GM18511 (cell line): ENCODE results near the gene APOL5.
"Not testable (repeated sequence)": the region's sequence is repeated elsewhere in the genome, so short reads cannot be mapped to it uniquely, and the experiment has no call there.

Experiments used
- ATAC-seq: cut with Tn5 transposase; IDR thresholded peaks from one replicate; pipeline ENCODE4 v1.9.1; 2021; ENCODE audit warnings: mild to moderate bottlenecking, moderate library complexity; ENCODE audit not compliant: unreplicated experiment

APOL5 gene, protein sequence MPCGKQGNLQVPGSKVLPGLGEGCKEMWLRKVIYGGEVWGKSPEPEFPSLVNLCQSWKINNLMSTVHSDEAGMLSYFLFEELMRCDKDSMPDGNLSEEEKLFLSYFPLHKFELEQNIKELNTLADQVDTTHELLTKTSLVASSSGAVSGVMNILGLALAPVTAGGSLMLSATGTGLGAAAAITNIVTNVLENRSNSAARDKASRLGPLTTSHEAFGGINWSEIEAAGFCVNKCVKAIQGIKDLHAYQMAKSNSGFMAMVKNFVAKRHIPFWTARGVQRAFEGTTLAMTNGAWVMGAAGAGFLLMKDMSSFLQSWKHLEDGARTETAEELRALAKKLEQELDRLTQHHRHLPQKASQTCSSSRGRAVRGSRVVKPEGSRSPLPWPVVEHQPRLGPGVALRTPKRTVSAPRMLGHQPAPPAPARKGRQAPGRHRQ

DNA sequence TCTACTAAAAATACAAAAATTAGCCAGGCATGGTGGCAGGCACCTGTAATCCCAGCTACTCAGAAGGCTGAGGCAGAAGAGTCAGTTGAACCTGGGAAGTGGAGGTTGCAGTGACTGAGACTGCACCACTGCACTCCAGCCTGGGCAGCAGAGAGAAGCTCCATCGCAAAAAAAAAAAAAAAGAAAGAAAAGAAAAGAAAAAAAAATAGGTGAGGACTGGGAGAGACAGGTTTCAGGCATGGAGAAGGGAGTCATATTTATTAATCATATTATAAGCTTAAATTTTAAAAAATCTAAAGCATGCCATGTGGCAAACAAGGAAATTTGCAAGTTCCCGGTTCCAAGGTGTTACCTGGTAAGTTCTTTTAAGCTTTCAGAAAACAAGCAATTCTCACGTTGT lies at the start of gene APOL5:
TSS of gene APOL5 (plus strand) at position 301 of the 400 bp plus-strand sequence. CDS start at position 301, 0 bp downstream.
- ATAC-seq = no peak

DNA sequence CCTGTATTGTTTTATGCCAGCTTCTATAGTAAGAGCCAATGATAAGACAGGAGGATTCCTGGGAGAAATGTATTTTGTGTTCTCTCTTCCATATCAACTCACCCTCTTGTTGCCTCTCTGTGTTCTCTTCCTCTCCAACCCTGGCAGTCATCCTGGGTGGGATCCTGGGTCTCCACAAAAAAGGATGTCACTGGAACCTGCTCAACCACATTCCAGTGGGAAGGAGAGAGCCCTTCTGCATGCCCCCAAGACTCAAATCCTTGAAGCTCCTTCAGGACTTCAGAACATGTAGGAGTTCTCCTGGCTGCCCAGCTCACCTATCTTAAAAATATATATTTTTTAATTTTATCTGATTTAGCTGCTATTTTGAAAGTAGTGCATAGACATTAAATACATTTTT lies 43.3 kb upstream of the APOL5 start:
- no peak for ATAC-seq

DNA sequence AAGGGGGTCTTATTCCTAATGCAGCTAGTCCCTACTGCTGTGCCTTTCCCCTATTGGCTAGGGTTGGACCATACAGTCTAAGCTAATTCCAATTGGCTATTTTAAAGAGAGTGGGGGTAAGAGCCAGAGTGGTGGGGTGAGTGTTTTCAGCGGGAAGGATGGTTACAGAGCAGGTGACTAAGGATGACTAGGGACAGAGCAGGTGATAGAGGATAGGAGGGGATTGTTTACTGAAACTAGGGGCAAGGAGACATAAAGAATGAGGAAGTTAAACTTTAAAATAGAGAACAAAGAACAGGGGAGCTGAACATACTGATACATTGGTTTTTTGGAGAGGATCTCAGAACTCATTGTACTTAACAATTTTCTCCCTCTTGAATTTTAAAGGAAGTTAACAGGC lies 41.6 kb upstream of the APOL5 start:
- ATAC-seq = not testable (repeated sequence)

DNA sequence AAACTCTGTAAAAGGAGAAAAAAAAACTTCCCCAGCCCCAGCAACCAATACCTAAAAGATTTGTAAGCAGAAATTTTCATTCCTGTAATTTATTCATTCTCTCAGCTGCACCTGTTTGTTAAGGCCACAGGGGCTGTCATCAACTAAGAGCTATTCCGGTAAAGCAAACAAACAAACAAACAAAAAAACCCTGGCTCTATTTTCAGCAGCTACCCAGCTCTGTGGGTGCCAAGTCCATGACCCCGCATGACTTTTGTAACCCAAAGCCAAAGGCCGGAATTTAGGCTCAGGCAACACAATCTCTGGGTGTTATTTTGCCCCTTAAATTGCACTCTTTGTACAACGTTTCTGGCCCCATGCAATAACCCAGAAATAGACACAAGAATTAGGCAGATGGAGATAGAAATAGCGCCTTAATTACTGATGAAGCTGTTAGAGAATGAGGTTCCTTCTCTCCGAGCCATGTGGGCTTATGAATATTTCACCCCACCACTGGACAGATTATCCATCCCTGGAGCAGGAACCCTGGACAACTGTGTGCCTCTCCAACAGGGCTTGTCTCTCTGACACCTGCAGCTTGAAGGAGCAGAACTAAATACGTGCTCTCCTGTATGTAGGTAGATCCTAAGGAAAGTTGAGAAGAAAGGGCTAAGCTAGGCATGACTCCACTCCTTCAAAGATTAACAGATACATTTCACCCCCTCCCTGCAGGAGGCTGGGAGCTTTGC lies 40.0 kb upstream of the APOL5 start:
- no peak for ATAC-seq

DNA sequence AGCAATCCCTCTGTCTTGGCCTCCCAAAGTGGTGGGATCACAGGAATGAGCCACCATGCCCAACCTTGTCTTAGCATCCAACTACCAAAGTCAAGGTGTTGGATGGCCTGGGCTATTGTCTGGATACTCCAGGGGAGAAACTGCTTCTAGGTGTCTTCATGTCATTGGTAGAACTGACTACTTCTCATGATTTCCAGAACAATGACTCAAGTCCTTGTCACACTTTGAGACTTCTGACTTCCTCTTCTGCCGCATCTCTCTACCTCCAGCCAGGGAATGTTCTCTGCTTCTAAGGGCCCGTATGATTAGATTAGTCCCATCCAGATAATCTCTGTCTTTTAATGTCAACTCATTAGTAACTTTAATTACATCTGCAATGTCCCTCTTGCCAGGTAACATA lies 38.8 kb upstream of the APOL5 start:
- ATAC-seq = no peak

DNA sequence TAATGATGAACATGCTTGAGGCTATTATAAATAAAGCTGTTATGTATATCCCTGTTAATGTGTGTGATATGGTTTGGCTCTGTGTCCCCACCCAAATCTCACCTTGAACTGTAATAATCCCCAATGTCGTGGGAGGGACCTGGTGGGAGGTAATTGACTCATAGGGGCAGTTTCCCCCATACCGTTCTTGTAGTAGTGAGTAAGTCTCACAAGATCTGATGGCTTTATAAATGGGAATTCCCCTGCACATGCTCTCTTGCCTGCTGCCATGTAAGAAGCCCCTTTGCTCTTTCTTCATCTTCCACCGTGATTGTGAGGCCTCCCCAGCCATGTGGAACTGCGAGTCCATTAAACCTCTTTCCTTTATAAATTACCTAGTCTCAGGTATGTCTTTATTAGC lies 38.2 kb upstream of the APOL5 start:
- not testable (repeated sequence) for ATAC-seq

DNA sequence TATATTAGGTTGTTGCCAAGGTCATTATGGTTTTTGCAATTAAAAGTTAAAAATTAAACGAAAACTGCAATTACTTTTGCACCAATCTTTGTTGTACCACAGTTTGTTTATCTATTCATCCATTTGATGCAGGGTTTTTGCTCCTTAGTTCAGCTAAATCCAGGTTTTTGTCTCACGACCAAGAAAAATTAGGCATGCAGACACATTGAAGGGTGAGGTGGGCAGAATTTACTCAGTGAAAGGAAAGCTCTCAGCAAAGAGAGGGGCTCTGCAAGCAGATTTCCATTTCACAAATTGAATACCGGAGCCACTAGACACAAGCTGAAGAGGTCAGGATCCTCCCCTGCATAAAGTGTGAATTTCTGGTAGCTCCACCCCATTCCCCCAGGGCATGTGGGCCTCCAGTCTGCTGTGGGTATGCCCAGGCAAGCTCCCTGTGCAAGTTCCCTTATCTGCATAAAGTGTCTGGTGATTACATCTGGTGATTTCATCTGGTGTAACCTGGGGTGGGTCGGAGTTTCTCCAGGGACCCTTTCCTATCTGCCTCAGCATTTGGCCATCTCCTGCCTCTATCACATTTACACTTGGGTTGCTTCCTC lies 36.1 kb upstream of the APOL5 start:
- ATAC-seq = no peak

DNA sequence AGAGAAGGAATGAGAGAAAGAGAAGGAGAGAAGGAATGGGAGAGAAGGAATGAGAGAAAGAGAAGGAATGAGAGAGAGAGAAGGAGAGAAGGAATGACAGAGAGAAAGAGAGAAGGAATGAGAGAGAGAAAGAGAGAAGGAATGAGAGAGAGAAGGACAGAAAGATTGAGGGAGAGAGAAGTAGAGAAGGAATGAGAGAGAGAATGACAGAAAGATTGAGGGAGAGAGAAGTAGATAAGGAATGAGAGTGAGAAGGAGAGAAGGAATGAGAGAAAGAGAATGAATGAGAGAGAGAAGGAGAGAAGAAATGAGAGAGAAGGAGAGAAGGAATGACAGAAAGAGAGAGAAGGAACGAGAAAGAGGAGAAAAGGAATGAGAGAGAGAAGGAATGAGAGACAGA lies 34.1 kb upstream of the APOL5 start:
- ATAC-seq = no peak

DNA sequence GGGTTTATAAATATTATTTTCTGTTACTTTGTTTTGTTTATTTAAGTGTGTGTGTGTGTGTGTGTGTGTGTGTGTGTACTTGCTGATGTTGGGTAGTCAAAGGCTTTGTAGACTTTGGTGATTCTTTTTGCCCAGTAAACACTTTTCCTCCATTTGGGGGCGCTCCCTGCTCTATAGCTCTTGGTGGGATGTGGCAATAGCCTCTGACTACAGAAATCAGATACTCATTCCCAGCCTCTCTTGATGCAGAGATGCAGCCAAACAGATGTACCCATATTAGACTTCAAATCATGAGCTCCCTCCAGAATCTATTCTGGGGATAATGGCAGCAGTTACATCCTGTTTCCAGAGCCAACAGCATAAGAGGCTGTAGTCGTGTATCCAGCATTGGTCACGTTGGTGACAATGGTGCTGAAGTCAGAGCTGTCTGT lies 33.4 kb upstream of the APOL5 start:
- no peak for ATAC-seq

DNA sequence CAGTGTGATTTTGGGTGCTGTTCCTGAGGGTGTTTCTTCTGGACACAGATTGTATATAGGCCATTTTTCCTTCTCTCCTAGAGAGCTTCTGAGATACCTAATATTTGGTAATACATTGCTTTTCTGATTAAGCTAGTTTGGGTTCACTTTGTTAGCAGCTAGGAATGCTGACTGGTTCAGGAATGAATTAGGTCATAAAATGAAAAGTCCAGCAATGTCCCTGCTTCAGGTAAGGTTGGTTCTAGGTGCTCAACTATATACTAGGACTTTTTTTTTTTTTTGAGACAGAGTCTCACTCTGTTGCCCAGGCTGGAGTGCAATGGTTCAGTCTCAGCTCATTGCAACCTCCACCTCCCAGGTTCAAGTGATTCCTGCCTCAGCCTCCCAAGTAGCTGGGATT lies 32.9 kb upstream of the APOL5 start:
- ATAC-seq = no peak

DNA sequence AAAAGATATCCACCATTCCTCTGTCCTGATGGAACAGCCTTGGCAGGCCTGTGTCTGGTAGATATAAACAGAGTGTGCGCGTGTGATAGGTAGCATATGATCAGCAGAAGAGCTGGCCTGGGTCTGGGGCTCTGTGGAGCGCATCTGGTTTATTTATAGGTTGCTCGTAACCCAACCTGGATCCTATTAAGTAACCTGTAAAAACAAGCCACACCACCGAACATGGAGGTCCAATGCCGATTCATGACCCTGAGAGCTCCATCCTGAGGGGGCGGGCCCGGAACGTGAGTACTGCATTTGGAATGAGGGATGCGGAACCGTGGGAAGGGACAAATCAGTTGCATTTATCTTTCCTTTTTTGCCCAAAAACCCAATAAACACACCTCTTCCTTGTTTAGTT lies 31.9 kb upstream of the APOL5 start:
- no peak for ATAC-seq

DNA sequence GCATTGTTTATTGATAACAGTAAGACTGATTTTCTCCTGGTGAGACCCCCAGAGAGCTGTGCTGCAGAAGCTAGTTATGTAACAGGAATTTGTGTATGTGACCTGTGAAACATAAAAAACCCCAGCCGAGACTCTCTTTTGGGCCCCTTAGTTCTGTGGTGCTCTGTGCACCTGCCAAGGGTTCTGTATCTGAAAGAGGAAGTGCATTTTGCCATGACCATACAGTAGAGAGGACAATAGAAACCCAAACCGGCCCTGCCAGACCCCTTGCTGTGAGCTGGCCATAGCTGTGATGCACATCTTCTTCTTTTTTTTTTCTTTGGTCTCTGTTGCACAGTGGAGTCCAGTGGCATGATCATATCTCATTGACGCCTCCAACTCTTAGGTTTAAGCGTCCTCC lies 31.4 kb upstream of the APOL5 start:
- ATAC-seq = no peak

DNA sequence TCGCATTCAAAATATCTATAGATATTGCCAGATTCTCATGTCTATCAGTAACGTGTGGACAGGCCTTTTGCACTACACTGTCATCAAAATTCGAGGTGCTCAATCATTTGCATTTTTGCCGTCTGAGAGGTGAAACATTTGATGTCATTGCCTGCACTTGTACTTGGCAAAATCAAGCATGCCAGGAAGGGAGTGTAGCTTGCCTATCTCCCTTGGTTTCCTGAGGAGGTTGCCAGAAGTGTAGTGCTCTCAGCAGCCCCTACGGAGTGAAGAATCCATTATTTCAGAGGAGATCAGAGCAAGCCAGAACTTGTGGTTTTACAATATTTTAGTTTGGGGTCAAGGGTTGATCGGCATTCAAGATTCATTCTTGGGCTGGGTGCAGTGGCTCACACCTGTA lies 30.2 kb upstream of the APOL5 start:
- no peak for ATAC-seq

DNA sequence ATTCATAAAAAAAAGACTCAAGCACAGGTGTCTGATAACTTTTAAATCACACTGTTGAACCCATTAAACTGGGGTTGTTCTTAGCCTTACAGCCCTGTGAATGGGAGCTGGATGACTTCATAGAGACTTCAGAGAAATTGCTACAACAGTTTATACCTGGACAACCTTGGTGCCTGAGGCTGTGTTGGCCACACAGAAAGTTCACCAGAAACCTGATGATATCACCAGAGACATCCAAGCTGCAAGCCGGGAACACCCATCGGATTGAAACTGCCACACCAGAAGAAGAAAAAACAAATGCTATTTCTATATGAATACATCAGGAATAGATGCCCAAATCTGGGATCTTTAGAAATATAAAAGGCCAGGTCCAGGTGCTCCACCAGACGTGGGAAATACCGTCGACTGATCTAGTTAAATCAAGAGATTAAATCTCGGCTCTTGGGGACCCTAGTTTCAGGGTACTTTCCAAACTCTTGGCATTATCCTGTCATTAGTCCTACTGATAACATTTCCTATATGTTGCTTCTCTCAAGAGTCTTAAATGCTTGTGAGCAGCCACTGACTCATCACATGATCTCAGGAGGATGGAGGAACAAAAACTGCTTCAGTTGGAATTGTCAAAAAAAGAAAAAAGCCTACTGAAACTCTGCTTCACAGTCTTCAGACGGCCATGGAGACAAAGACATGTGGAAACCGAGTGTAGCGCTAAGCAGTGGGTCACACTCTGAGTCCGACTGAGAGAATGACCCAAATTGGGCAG lies 28.6 kb upstream of the APOL5 start:
- ATAC-seq = no peak

DNA sequence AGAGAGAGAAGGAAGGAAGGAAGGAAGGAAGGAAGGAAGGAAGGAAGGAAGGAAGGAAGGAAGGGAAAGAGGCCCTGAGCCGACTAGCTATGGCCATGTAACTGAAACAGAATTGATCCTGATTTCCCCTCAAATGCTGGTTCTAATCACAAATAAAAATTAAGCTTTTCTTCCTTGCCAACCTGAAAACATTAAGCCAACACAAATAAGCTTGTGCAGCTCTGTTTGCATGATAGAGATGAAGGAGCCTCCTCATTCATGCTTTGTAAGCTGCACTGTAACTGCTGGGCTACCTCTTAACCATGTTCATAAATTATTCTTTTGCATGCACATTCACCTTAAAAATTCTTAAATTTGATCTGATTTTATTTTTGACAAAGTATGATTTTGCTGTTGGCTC lies 27.7 kb upstream of the APOL5 start:
- ATAC-seq = no peak

DNA sequence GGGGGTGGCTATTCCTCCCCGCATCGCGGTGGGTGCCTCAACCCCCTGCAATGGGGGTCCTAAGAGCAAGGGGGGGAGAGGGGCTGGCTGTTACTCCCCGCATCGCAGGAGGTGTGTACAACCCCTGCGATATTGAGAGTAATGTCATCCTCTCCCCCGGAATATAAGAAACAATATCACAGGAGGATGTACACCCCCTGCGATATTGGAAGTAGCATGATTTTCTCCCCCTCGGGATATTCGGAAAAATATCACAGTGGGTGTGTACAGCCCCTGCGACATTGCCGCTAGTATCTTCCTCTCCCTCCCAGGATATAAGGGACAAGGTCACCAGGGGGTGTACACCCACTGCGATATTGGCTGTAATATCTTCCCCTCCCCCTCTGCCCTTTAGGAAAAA lies 22.5 kb upstream of the APOL5 start:
- ATAC-seq = no peak

DNA sequence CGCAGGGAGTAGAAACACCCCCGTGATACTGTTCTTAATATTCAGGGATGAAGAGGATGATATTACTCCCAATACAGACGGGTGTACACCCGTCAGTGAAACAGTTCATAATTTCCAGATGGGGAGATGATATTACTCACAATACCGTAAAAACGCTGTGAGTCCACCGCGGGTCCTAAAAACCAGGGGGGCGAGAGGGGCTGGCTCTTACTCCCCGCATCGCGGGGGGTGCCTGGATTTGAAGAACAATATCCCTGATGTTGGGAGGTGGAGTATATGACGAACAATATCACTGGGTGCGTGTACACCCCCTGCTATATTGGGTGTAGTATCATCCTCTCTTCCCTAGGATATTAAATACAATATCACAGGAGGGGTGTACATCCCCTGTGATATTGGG lies 20.5 kb upstream of the APOL5 start:
- ATAC-seq = no peak

DNA sequence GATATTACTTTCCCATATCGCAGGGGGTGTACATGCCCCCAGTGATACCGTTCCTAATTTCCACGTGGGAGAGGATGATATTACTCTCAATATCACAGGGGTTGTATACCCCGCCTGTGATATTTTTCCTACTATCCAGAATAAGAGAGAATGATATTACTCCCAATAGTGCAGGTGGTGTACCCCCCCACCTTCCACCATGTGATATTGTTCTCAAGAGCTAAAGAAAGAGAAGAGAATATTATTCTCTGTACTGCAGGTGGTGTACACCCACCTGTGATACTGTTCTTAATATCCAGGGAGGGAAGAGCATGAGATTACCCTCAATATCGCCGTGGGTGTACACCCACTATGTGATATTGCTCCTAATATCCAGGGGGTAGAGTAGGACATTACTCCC lies 17.8 kb upstream of the APOL5 start:
- not testable (repeated sequence) for ATAC-seq

DNA sequence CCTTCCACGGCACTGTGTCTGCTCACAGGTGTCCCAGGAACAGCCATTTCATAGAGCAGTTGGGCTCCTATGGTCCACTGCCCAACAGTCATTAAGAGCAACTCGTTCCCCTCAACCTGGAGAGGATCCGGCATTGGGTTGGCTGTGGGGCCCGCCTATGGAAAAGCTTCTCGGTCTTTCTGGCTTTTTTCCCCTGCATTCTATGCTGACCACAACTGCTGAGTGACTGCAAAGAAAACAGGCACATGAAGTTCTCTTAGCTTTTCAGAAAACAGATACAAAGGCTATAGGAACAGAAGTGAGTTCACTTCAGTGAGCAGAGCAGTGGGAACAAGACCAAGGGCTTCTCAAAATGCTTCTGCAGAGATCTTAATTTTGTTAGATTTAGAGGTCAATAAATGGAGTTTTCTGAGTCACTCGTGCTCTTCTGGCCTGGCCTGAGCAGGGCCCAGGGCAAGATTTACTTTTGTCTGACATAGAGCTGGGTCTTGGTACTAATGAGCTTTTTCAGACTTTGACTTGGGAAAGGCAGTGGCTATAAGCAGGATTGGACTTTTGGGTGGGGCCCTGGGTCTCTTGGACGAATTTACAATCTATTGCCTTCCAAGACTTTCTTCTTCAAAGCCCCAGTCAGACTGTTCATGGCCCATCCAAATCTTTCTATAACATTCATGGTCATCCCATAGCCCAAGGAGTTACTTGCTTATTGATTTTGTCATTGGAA lies 13.6 kb upstream of the APOL5 start:
- ATAC-seq = no peak

DNA sequence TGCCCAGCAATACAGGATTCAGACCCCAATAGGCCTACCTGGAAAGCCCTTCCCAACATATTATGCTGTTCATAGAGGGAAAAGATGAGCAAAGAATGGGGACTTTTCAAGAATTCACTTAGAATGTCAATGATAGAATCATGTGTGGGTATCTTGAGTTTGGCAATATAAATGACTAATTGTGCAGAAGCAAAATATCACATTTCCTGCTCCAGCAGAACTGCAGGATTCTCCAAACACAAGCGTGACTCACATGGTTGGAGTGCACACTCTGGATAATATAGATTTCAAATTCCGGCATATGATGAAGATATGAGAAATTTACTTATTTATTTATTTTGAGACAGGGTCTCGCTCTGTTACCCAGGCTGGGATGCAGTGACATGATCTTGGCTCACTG lies 12.5 kb upstream of the APOL5 start:
- ATAC-seq = no peak

DNA sequence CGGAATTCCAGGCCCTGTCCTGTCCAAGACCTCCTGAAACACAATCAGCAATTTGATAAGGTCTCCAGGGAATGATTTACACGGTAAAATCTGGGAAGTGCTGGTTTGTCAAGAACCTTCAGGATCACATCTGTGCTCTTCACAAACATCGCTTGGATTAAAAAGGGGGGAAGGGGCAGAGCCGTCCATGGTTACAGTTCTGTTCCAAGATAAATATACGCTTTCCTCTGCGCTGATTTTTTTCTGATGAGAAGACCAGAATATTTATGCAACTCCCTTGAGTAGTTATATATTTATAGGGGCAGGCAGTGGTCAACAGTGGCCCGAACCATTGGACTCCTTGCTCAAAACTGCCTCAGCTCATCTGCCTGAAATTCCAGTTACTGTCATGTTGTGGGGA lies 9.2 kb upstream of the APOL5 start:
- no peak for ATAC-seq
